GM12878 (cell line): ENCODE measurements around the gene LHX2. TPM values are rescaled to one million over a fixed set of nuclear protein-coding genes. Genes with fewer than 3 reads are reported as not detected.

Experiments
- BCL11A ChIP-seq: IDR thresholded peaks from 2 replicates; pipeline ENCODE4 v1.6.1; 2011; ENCODE audit warnings: low read depth, low read length
- CBX3 ChIP-seq: fragments of 200-600 bp; sonication (generic); IDR thresholded peaks from 2 replicates; pipeline ENCODE4 v1.6.1; 2016; ENCODE audit warnings: low read depth, borderline replicate concordance
- CHD2 ChIP-seq: IDR thresholded peaks from 2 replicates; pipeline ENCODE4 v1.6.1; 2011; ENCODE audit warnings: low read depth, low read length, improper control_type of control experiment, borderline replicate concordance
- CTCF ChIP-seq, 3 experiments: IDR thresholded peaks in 2 of 3; conservative IDR thresholded peaks in 1 of 3; 2 replicates each; pipeline ENCODE4 v1.5.1; 2011; ENCODE audit warnings: low read depth in 3 of 3, low read length in 3 of 3, mild to moderate bottlenecking in 3 of 3, control low read depth in 2 of 3, moderate library complexity in 2 of 3, inconsistent platforms in 1 of 3, mixed read lengths in 1 of 3; ENCODE audit not compliant: control insufficient read depth in 2 of 3, insufficient read depth in 1 of 3; ENCODE audit errors: extremely low read depth in 1 of 3
- ELK1 ChIP-seq: IDR thresholded peaks from 2 replicates; pipeline ENCODE4 v1.6.1; 2012; ENCODE audit warnings: low read depth, low read length, improper control_type of control experiment
- FOXM1 ChIP-seq: IDR thresholded peaks from 2 replicates; pipeline ENCODE4 v1.6.1; 2012; ENCODE audit warnings: low read depth, mild to moderate bottlenecking, inconsistent platforms, low read length, moderate library complexity
- HDAC2 ChIP-seq: fragments of 200-600 bp; sonication (generic); IDR thresholded peaks from 2 replicates; pipeline ENCODE4 v1.6.1; 2017
- HDGF ChIP-seq: fragments of 450-650 bp; IDR thresholded peaks from 2 replicates; pipeline ENCODE4 v1.6.1; 2016; ENCODE audit warnings: antibody characterized with exemption
- KAT2A ChIP-seq: conservative IDR thresholded peaks from 2 replicates; pipeline ENCODE4 v1.6.1; 2011; ENCODE audit warnings: low read depth, low read length; ENCODE audit not compliant: control insufficient read depth
- MAX ChIP-seq: IDR thresholded peaks from 2 replicates; pipeline ENCODE4 v1.6.1; 2012; ENCODE audit warnings: low read depth, low read length, improper control_type of control experiment
- MTA3 ChIP-seq: IDR thresholded peaks from 2 replicates; pipeline ENCODE4 v1.6.1; 2012; ENCODE audit warnings: low read length, inconsistent platforms, borderline replicate concordance
- NR2C1 ChIP-seq: fragments of 450-650 bp; IDR thresholded peaks from 2 replicates; pipeline ENCODE4 v1.6.1; 2017; ENCODE audit warnings: antibody characterized with exemption, mild to moderate bottlenecking, moderate library complexity
- PAX5 ChIP-seq: IDR thresholded peaks from 2 replicates; pipeline ENCODE4 v1.6.1; 2011; ENCODE audit warnings: low read depth, low read length, borderline replicate concordance
- PKNOX1 ChIP-seq: fragments of 450-650 bp; IDR thresholded peaks from 2 replicates; pipeline ENCODE4 v1.6.1; 2016; ENCODE audit warnings: mild to moderate bottlenecking
- RBBP5 ChIP-seq: fragments of 200-600 bp; sonication (generic); conservative IDR thresholded peaks from 2 replicates; pipeline ENCODE4 v1.6.1; 2016
- RELA ChIP-seq: fragments of 450-650 bp; IDR thresholded peaks from 2 replicates; pipeline ENCODE4 v1.8.0; 2014; ENCODE audit warnings: borderline replicate concordance; ENCODE audit not compliant: partially characterized antibody
- SREBF1 ChIP-seq: IDR thresholded peaks from 2 replicates; pipeline ENCODE4 v1.6.1; 2012; ENCODE audit warnings: mild to moderate bottlenecking, low read length
- TCF7 ChIP-seq: IDR thresholded peaks from 2 replicates; pipeline ENCODE4 v1.6.1; 2014; ENCODE audit warnings: antibody characterized with exemption, borderline replicate concordance
- USF1 ChIP-seq: IDR thresholded peaks from 2 replicates; pipeline ENCODE4 v1.6.1; 2011; ENCODE audit warnings: borderline replicate concordance, low read depth, mild to moderate bottlenecking, moderate library complexity, mixed read lengths, low read length; ENCODE audit not compliant: insufficient read depth; ENCODE audit errors: extremely low read length
- YY1 ChIP-seq: IDR thresholded peaks from 2 replicates; pipeline ENCODE4 v1.6.1; 2011; ENCODE audit warnings: low read depth, mild to moderate bottlenecking, low read length
- ZNF687 ChIP-seq: fragments of 450-650 bp; IDR thresholded peaks from 2 replicates; pipeline ENCODE4 v1.6.1; 2017; ENCODE audit warnings: mild to moderate bottlenecking, moderate library complexity
- polyA plus RNA-seq, 11 experiments: library from polyadenylated mRNA; depleted of rRNA in 4 of 11; unstranded in 6 of 11; stranded (reverse) in 5 of 11; fragments of >200 nt; fragmentation: Nextera tagmentation in 4 of 11; fragmentation: Illumina TruSeq in 1 of 11; extraction: Ambion mirVana in 4 of 11; extraction: Trizol in 1 of 11; gene quantifications; 1 replicate in 1 of 11; 2 replicates in 10 of 11; pipeline versions ENCODE4 v1.2.1 to v1.2.3, GENCODE V29; 2011 to 2016; ENCODE audit warnings: inconsistent platforms in 2 of 11, missing spikeins in 2 of 11, low read depth in 1 of 11
- total RNA-seq, 4 experiments: library from RNA; depleted of rRNA in 3 of 4; stranded (reverse); fragments of >200 nt in 3 of 4; fragmentation: Illumina TruSeq in 1 of 4; extraction: Trizol in 1 of 4; gene quantifications; 2 replicates each; pipeline versions ENCODE4 v1.2.1 to v1.2.3, GENCODE V29; 2013 to 2021

The LHX2 gene
- total and polyA plus RNA-seq, 10 of the 15 experiments (the other 5 are each of a cell fraction or from before 2014, with no cell fraction given) = 0.82 to 69.8 (median 5.3) TPM

GRCh38 chr9:124040935-124041816, 29.6 kb downstream of the LHX2 start (continued):
- no peak for TF ChIP-seq MAX
- TF ChIP-seq TCF7 = no peak
- TF ChIP-seq MTA3 = no peak
- TF ChIP-seq HDAC2 = no peak
- TF ChIP-seq USF1 = peak; percentile 7
- peak; percentile 64; the same call in 1 of the 2 replicates for TF ChIP-seq HDGF
- no peak for TF ChIP-seq KAT2A
- TF ChIP-seq BCL11A = no peak
- TF ChIP-seq CBX3 = no peak
- TF ChIP-seq CHD2 = no peak
- peak; percentile 76 for TF ChIP-seq YY1
- no peak for TF ChIP-seq RBBP5
- TF ChIP-seq RELA = peak; percentile 26
- TF ChIP-seq FOXM1 = no peak
- TF ChIP-seq PKNOX1 = no peak
- no peak for TF ChIP-seq ELK1
- TF ChIP-seq SREBF1 = no peak
- 0 out of 2 replicates have a peak, but pooled peaks have one; percentile 43 for TF ChIP-seq ZNF687
- 0 out of 2 replicates have a peak, but pooled peaks have one; percentile 7 for TF ChIP-seq PAX5
- no peak for TF ChIP-seq NR2C1
- TF ChIP-seq CTCF (IDR thresholded peaks at IDR 0.05 in 2 of 3, conservative IDR thresholded peaks at IDR 0.05 in 1 of 3; ENCODE audit: control insufficient read depth in 2 of 3, extremely low read depth in 1 of 3, insufficient read depth in 1 of 3, low read depth in 3 of 3, low read length in 3 of 3) = peak; percentile 87 to 95 (median 90)
